GM19452 (cell line): ENCODE results near the gene TCP10L.
"Not testable (repeated sequence)": the region's sequence is repeated elsewhere in the genome, so short reads cannot be mapped to it uniquely, and the experiment has no call there.

Experiments used
- ATAC-seq: cut with Tn5 transposase; IDR thresholded peaks from one replicate; pipeline ENCODE4 v1.9.1; 2021; ENCODE audit not compliant: unreplicated experiment

The TCP10L gene

DNA sequence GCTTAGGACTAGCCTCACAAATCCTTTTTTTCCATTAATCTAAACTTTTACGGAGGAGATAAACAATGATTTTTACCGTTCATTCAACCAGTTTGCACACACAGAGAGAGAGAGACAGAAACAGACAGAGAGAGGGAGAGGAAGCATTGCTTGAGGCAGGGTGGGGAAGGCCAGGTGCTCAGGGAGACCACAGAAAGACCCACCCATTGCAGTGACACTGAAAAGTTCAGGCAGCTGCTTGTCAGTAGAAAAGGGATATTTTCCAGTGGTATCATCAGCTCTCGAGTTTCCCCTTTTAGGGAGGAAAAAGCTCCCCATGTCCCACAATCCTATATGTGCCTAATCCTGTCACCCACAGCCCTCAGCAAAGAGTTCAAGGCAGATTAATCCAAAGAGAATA, 27.2 kb downstream of the TCP10L start:
- no peak for ATAC-seq

- no peak for ATAC-seq
Observed at GRCh38 chr21:32554832-32555638, 30.3 kb downstream of the TCP10L start.

GRCh38 chr21:32549886-32550285, 35.4 kb downstream of the TCP10L start:
- no peak for ATAC-seq

GRCh38 chr21:32549440-32549839, 35.9 kb downstream of the TCP10L start:
- ATAC-seq = no peak

DNA sequence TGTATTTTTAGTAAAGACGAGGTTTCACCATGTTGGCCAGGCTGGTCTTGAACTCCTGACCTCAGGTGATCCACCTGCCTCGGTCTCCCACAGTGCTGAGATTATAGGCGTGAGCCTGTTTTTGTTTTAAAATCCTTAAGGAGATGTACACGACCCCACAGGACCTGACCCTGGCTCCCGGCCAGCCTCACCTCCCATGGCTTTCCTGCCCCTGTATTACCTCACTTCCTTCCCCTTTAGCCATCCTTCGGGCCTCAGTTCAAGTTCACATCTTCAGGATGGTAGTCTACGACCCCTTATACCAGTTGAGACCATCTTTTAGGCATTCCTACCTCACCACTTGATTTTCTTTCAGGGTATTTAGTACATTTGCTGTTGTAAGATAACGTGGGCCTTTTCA, 36.3 kb downstream of the TCP10L start:
- ATAC-seq = no peak

DNA sequence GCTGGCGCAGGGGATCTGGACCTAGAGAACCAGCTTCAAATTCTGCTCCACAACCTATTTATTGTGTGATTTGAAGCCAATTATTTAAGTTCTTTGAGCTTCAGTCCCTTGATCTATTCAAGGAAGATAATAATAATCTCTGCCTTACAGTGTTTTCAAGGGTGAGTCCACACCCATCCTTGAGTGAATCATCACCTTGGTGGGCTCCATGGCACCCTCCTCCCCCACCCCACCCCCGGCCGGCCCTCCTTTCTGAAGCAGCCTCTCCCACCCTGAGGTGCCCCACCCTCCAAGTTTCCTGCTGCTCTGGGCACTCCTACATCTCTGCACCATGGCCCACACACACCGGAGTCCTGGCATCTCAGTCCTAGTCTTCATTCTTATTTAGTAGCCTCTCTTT, 38.3 kb downstream of the TCP10L start:
- ATAC-seq = no peak

- ATAC-seq = no peak
Observed at GRCh38 chr21:32545948-32546441, 39.3 kb downstream of the TCP10L start.

DNA sequence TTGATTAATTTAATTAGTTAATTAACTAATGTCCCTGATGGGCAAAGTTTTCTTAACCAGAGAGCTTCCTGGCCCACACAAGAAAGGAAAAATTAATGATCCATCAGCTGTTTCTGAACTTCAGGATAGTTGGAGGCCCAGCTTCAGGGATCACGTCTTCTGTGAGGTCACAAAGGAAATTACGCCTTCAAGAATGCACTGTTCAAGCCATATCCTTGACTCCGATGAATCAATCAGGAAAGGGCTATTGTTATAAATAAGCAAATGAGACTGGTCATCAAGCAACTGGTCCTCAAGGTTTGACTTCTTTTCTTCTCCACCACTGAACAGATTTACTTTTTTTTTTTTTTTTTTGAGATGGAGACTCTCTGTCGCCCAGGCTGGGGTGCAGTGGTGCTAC, 40.6 kb downstream of the TCP10L start:
- ATAC-seq = no peak

DNA sequence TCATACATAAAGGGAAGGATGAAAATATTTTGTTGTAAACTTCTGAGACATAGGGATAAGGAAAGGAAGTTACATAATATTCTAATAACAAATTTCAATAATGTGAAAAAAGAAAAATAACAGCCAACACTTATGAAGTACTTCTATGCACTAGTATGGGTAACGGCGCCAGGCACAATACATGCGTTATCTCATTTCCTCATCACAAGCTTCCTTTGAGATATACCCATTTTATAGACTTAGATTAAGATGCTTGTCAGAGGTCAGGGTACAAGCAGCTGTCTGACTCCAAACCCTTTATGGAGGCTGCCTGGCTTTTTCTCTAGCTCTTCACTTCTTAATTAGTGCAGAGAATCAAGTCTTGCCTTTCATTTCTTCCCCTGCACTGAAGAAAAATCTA, 41.3 kb downstream of the TCP10L start:
- no peak for ATAC-seq

- not testable (repeated sequence) for ATAC-seq
Observed at GRCh38 chr21:32543056-32543455, 42.3 kb downstream of the TCP10L start.

DNA sequence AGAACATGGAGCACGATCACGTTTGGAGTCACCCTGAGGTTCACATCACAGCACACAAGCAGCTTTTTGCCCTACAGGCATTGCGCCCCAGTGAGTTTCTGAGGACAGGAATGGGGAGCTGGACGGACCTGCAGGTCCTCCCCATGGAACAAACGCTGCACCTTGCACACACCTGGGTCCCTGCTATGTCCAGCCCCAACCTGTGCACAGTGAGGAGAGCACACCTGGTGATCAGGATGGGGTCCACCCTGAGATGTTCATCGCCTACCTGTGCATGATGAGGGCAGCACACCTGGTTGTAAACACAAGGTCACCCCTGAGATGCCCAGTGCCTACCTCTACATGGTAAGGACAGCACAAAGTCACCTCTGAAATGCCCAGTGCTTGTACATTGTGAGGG, 45.9 kb downstream of the TCP10L start:
- ATAC-seq = no peak

DNA sequence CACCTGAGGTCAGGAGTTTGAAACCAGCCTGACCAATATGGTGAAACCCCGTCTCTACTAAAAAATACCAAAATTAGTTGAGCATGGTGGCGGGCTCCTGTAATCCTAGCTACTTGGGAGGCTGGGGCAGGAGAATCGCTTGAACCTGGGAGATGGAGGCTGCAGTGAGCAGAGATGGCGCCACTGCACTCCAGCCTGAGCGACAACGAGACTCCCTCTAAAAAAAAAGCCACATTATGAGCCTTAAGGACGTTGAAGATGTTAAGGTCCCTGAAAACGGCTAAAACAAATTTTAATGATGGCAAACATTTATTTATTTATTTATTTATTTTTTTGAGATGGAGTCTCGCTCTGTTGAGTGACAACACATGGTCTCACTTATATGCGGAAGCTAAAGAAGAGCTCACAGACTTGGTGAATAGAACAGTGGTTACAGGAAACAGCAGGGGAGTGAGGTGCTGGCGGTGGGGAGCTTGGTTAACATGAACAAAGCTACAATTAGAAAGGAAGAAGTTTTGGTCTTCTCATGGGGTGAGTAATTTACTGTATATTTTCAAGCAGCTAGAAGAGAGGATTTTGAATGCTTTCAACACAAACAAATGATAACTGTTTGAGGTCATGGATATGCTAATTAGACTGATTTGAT, 47.1 kb downstream of the TCP10L start:
- no peak for ATAC-seq

- ATAC-seq = no peak
Observed at GRCh38 chr21:32537569-32537881, 47.8 kb downstream of the TCP10L start.

GRCh38 chr21:32535612-32536011, 49.7 kb downstream of the TCP10L start:
- no peak for ATAC-seq

DNA sequence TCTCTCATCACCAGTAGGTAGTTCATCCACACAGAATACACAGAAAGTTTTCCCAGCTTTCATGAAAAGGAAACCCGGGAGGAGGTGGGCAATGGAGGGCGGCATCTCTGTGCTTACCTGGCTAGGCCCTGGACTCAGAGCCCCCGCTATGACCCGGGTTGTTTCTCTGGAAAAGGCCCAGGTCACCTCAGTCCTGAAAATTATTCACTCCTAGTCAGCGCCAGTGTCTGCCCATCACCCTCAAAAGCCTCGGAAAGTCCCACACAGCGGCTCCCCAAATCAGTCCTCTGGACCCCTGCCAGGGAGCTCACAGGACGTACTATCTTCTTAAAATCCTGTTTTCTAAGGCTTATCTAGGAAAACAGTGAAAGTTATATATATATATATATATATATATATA, 51.2 kb downstream of the TCP10L start:
- no peak for ATAC-seq

- ATAC-seq = no peak
Observed at GRCh38 chr21:32533611-32534010, 51.7 kb downstream of the TCP10L start.

- no peak for ATAC-seq
Observed at GRCh38 chr21:32533053-32533452, 52.3 kb downstream of the TCP10L start.

DNA sequence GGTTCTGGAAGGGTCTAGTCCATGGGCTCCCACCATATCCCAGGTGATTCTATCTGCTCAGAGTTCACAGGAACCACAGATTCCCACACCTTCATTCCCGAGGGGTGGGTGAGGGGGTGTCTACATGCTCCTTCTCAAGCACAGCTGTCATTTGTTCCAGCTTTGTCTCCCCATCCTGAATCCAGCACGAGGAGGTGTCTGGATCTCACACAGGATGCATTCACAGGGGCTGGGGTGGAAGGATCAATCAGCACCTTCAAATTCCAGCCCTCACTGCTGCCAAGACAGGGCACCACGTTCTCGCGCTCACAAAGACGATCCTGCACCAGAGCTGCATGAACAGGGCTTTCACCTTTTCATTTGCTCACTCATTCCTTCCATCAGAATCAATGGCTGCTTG, 52.7 kb downstream of the TCP10L start:
- ATAC-seq = no peak

DNA sequence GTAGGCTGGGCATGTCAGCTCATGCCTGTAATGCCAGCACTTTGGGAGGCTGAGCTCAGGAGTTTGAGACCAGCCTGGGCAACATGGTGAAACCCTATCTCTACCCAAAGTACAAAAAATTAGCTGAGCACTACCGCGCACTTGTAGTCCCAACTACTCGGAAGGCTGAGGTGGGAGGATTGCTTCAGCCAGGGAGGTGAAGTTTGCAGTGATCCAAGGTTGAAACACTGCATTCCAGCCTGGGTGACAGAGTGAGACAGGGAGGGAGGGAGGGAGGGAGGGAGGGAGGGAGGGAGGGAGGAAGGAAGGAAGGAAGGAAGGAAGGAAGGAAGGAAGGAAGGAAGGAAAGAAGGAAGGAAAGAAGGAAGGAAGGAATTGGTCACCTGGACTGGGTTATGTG, 53.8 kb downstream of the TCP10L start:
- not testable (repeated sequence) for ATAC-seq

GRCh38 chr21:32530809-32531208, 54.5 kb downstream of the TCP10L start:
- not testable (repeated sequence) for ATAC-seq

- ATAC-seq = no peak
Observed at GRCh38 chr21:32529679-32530078, 55.6 kb downstream of the TCP10L start.

DNA sequence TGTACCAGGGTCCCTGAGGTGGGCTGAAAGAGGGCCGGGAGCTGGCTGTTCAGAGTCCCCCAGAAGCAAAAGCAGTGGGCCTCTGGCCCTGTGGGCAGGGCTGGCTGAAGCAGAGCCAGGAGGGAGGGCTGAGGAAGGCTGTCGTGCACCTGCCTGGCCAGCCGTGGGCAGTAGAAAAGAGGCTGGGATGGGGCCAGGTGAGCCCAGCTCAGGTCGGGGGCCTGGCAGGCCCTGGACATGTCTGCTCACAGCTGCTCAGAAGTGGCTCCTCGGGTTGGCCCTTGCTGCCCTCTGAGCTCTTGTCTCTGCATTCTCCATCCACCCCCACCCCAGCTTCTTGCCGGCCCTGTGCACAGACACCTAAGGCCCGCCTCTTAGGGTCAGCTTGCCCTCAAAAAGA, 60.0 kb downstream of the TCP10L start:
- no peak for ATAC-seq
